Stimulated activated CD8-positive, alpha-beta memory T cell treated with anti-CD3 and anti-CD28 coated beads, Interleukin-15, amount 100 ng/mL, for 48 hours (primary cell): Measurements from ENCODE around the gene MAGEA3.
"Not testable (repeated sequence)": the region's sequence is repeated elsewhere in the genome, so short reads cannot be mapped to it uniquely, and the experiment has no call there.

Experiments
- DNase-seq, 2 donors: peaks; one replicate each; pipeline ENCODE4 v3.0.0-alpha.2; 2020; ENCODE audit warnings: low read depth in 2 of 2

The MAGEA3 gene

GRCh38 chrX:152736528-152736927, 37.9 kb downstream of the MAGEA3 start:
- DNase-seq, result not testable (repeated sequence)

- no peak for DNase-seq
Observed at GRCh38 chrX:152738560-152738959, 40.0 kb downstream of the MAGEA3 start.
